ENCODE data around the gene MINDY2. TPM values are rescaled to one million over a fixed set of nuclear protein-coding genes. Genes with fewer than 3 reads are reported as not detected.

The MINDY2 gene
- total and polyA plus RNA-seq, 9 of the 15 experiments (the other 6 are each of a cell fraction or from before 2014, with no cell fraction given) = 2.4 to 15.3 (median 7.2) TPM

- TF ChIP-seq, protein P1, sequence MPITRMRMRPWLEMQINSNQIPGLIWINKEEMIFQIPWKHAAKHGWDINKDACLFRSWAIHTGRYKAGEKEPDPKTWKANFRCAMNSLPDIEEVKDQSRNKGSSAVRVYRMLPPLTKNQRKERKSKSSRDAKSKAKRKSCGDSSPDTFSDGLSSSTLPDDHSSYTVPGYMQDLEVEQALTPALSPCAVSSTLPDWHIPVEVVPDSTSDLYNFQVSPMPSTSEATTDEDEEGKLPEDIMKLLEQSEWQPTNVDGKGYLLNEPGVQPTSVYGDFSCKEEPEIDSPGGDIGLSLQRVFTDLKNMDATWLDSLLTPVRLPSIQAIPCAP (CRISPR knock-in tag; IDR thresholded peaks at IDR 0.05; ENCODE audit: borderline replicate concordance) = no peak
- TF ChIP-seq HDAC3 (IDR thresholded peaks at IDR 0.05; ENCODE audit: borderline replicate concordance, partially characterized antibody) (no peak), ELF4 (CRISPR knock-in tag; IDR thresholded peaks at IDR 0.05) (no peak), ERF (CRISPR knock-in tag; IDR thresholded peaks at IDR 0.05) (no peak), ZNF707 (CRISPR knock-in tag; conservative IDR thresholded peaks at IDR 0.05) (no peak), ZNF134 (CRISPR knock-in tag; conservative IDR thresholded peaks at IDR 0.05) (no peak), ZNF79 (CRISPR knock-in tag; IDR thresholded peaks at IDR 0.05; ENCODE audit: low read depth) (no peak), NFATC3 (IDR thresholded peaks at IDR 0.05) (no peak), TCF3 (CRISPR knock-in tag; IDR thresholded peaks at IDR 0.05) (peak; percentile 27; the same call in 1 of the 2 replicates), ZMIZ1 (IDR thresholded peaks at IDR 0.05; ENCODE audit: low read depth in 2 of 2, low read length in 2 of 2) (no peak), ZNF699 (CRISPR knock-in tag; IDR thresholded peaks at IDR 0.05; ENCODE audit: insufficient replicate concordance) (no peak), PHF20 (IDR thresholded peaks at IDR 0.05; ENCODE audit: partially characterized antibody) (no peak), CTCF (IDR thresholded peaks at IDR 0.05 in 2 of 3, conservative IDR thresholded peaks at IDR 0.05 in 1 of 3; ENCODE audit: insufficient read depth in 2 of 3, low read depth in 1 of 3, low read length in 3 of 3) (peak in 1 of 3 experiments; percentile 30; a peak in 1 of 6 replicates), PYGO2 (tag; IDR thresholded peaks at IDR 0.05) (no peak), ZNF311 (CRISPR knock-in tag; IDR thresholded peaks at IDR 0.05) (no peak), E2F5 (CRISPR knock-in tag; IDR thresholded peaks at IDR 0.05) (no peak), RFX5 (IDR thresholded peaks at IDR 0.05; ENCODE audit: low read depth, low read length) (no peak), SNIP1 (IDR thresholded peaks at IDR 0.05; ENCODE audit: low read depth) (no peak), KDM1A (IDR thresholded peaks at IDR 0.05) (no peak)
- TF ChIP-seq, protein P2, sequence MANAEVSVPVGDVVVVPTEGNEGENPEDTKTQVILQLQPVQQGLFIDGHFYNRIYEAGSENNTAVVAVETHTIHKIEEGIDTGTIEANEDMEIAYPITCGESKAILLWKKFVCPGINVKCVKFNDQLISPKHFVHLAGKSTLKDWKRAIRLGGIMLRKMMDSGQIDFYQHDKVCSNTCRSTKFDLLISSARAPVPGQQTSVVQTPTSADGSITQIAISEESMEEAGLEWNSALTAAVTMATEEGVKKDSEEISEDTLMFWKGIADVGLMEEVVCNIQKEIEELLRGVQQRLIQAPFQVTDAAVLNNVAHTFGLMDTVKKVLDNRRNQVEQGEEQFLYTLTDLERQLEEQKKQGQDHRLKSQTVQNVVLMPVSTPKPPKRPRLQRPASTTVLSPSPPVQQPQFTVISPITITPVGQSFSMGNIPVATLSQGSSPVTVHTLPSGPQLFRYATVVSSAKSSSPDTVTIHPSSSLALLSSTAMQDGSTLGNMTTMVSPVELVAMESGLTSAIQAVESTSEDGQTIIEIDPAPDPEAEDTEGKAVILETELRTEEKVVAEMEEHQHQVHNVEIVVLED (CRISPR knock-in tag; IDR thresholded peaks at IDR 0.05) = no peak
Measured at GRCh38 chr15:58779554-58779953, 8.5 kb downstream of the MINDY2 start (continued).

Data from K562 (cell line).